EH (cell line): Measurements from ENCODE around the gene LSM14A.
"Not testable (repeated sequence)": the region's sequence is repeated elsewhere in the genome, so short reads cannot be mapped to it uniquely, and the experiment has no call there.

Experiments
- DNase-seq: peaks from one replicate; pipeline ENCODE4 v3.0.0-alpha.2; 2015; ENCODE audit warnings: low read depth

LSM14A gene

DNA sequence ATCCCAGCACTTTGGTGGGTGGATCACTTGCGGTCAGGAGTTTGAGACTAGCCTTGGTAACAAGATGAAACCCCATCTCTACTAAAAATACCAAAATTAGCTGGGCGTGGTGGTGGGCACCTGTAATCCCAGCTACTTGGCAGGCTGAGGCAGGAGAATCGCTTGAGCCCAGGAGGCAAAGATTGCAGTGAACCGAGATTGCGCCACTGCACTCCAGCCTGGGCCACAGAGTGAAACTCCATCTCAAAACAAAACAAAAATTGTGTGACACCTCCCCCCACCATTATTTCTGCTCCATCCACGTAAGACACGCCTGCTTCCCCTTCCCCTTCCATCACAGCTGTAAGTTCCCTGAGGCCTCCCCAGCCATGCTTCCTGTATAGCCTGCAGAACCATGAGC is 13.3 kb upstream of the LSM14A start:
- not testable (repeated sequence) for DNase-seq

DNA sequence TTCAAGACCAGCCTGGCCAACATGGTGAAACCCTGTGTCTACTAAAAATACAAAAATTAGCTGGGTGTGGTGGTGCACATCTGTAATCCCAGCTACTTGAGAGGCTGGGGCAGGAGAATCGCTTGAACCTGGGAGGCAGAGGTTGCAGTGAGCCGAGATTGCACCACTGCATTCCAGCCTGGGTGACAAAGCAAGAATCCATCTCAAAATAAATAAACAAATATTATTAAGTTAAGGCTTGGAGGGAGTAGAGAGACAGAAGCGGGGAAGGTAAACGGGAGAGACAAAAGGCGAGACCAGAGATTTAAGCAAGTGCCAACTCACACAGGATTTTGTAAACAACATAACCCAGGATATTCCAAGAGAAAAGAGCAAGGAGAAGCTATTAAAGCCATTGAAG is 12.8 kb upstream of the LSM14A start:
- peak; percentile 29 for DNase-seq

DNA sequence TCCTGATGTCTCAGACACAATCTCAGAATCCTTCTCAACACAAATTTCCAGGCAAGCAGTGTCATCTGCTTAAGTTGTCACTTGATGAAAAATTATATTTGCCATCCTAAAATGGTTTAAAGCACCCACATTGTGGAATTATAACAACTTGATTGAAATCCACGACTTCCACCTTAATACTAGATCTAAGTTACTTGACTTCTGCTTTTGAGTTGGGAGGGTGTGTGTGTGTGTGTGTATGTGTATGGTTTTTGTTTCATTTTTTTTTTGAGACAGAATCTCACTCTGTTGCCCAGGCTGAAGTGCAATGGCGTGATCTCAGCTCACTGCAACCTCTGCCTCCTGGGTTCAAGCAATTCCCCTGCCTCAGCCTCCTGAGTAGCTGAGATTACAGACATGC is 10.4 kb upstream of the LSM14A start:
- not testable (repeated sequence) for DNase-seq

DNA sequence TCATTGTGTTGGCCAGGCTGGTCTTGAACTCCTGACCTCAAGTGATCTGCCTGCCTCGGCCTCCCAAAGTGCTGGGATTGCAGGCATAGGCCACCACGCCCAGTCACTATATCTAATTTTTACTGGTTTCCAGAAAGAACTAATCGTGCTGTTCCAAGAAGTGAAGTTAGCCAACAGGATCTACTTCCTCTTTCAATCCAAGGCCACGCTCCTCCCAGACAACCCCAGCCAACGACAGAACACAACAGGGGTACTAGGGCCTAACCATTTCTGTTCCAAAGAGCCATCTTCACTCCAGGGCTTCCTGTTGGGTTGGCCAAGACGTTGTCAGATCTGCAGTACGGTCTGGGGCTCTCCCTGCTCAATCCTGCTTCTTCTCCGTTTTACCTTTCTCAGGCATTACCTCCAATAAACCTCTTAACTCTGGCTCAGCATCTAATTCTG is 7.0 kb upstream of the LSM14A start:
- DNase-seq = no peak

DNA sequence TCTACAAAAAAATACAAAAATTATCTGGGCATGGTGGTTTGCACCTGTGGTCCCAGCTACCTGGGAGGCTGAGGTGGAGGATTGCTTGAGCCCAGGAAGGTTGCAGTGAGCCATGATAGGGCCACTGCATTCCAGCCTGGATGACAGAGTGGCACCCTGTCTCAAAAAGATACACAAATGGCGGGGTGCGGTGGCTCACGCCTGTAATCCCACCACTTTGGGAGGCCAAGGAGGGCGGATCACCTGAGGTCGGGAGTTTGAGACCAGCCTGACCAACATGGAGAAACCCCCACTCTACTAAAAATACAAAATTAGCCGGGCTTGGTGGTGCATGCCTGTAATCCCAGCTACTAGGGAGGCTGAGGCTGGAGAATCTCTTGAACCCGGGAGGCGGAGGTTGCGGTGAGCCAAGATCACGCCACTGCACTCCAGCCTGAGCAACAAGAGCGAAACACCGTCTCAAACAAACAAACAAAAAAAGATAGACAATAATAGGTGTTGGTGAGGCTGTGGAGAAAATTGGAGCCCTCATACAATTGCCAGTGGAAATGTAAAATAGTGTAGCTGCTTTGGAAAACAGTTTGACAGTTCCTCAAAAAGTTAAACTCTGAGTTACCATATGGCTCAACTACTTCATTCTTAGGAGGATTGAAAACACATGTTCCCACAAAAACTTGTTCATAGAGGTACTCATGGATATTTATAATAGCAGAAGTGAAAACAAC is 2.7 kb upstream of the LSM14A start:
- not testable (repeated sequence) for DNase-seq

DNA sequence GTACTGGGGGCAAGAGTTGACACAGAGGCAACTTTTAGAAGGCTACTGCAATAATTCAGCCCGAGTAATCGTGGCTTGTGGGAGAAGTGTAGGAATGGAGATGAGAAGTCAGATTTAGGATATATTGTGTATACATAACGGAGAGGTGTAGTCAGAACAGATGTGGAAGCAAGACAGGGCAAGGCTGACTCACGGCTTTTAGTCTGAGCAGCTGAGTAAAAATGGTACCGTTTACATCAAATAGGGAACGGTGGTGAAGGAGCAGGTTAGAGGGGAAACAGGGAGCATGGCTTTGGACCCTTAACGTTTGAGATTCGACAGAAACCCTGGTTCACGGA is 796 bp upstream of the LSM14A start:
- peak; percentile 81 for DNase-seq

DNA sequence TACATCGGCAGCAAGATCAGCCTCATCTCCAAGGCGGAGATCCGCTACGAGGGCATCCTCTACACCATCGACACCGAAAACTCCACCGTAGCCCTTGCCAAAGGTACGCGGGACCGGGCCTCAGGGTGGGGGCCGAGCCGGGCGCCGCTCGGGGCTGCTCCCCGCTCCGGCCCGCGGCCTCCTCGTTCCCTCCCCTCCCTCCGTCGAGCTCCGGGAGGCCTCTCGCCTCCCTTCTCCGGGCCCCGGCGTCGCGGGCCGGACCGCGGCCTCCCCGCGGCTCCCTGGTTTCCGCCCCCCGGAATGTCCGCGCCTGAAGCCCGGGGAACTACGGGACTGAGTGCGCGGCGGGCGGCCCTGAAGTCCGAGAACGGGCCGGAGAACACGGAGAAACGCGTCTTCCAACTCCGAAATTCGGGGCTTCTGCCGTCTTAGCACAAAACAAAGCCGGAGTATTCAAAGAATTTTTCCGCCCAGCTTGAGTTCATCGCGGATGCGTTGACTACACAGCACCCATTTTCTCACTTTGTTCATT is 423 bp downstream of the LSM14A start:
- DNase-seq = no peak

DNA sequence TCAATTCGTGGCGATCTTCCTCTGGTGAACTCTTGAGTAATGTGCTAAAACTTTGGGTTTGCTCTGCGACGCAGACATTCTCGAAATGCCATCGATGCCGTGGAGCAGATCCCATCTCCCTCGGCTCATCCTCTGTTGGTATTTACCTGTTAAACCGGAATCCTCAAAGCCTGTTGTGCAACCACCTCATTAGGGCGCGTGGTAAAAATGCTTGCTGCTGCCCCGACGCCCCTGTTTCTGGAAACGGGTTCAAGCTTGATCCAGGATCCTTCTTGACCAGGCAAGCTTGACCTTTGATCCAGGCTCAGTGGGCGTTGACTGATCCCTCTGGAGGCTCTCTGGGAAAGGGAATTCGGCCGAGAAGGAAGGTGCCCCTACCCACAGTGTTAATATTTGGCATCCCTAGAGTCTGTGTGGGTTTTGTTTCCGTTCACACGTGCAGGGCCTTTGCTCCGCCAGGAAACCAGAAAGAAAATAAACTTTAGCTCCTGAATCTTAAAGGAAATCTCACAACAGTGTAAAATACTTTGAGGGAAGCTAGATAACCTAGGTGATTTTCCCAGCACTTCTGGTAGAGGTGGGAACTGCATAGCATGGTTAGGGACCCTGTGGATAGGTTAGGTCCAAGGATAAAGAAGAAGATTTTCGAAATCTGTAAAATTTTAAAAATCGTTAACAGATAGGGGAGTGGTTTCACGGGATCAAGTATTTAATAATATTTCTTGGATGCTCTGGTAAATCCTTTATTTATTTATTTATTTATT is 1.1 kb downstream of the LSM14A start:
- peak; percentile 80 for DNase-seq

DNA sequence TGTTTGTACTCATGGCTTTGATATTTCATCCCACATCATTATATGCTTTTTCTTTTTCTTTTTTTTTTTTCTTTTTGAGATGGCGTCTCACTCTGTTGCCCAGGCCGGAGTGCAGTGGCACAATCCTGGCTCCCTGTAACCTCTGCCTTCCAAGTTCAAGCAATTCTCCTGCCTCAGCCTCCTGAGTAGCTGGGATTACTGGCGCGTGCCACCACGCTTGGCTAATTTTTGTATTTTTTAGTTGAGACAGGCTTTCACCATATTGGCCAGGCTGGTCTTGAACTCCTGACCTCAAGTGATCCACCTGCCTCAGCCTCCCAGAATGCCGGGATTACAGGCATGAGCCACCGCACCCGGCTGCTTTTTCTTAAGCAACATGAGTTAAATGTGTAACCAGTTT is 2.9 kb downstream of the LSM14A start:
- DNase-seq = not testable (repeated sequence)

DNA sequence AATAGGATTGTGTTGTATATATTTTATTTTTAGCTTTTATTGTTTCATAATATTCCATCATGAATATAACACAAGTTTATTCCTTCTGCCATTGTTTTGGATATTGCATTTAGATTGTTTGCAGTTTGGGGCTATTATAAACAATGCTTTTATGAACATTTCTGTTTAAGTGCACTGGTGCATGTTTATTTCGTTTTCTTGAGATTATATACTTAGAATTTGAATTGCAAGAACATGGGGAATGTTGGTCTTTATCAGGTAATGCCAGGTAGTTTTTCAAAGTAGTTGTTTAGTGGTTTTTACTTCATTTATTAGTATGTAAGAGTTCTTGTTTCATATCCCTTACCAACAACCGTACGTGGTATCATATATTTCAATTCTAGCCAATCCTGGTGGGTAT is 4.3 kb downstream of the LSM14A start:
- no peak for DNase-seq

DNA sequence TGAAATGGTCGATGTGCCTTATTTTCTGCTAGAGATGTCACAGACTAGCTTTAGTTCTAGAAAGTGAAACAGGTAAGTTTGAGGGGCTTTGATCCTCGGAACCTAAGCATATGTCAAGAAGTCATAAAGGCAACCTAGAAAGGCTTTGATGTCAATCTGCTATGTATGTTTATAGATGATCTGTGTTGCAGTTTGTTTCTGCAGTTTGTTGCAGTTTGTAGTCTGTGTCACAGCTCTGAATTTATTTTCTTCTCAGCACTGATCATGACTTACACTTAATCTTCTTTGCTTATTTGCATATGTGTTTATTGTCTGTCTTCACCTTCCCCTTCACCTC is 5.9 kb downstream of the LSM14A start:
- no peak for DNase-seq

DNA sequence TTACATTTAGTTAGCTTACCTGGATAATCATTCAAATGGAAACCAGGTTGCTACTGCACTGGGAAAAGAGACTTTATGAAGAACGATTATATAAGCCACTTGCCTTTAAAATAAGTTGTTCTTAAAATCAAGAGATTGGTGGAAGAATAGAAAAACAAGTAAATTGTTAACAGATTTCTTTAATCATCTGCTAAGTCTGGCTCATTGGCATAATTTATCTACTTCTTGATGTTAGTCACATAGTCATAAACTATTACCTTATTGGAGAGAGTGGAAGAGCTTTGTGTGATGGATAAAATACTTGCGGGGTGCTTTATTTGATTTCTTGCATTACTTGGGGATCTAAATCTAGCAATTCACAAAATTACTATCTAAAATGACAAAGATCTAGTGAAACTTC is 6.8 kb downstream of the LSM14A start:
- no peak for DNase-seq

DNA sequence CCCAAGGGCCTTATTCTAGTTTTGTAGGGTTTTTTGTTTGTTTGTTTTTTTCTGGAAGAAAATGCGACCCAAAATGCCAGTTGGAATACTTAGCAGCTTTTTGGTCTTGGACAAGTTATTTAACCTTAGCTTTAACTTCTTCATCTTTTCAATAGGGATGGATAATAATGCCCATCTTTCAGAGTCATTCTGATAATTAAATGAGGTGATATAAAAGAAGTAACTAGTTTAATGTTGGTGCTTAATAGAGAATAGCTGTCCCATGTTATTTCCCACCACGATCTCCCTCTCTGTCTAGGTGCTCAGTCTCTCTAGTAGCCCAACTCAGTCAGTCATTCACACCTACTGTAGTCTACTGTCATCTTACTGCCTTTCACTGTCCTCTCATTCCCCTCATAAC is 8.0 kb downstream of the LSM14A start:
- DNase-seq = no peak

DNA sequence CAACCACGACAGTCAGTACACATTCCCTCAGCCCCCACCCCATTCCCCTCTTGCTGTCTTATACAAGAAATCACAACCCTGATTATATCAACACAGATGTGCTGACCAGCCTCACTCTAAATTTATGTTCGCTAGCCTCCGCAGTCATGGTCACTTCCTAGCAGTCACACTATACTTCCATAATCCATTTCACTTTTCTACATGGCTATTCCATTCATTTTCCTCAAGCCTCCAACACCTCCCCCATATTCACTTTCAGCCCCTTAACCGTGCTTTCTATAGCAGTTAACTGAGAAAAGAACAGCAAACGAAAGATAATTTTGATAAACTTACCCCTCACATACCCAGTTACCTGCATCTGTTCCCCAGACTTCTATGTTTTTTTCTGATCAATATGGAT is 8.4 kb downstream of the LSM14A start:
- DNase-seq = no peak

DNA sequence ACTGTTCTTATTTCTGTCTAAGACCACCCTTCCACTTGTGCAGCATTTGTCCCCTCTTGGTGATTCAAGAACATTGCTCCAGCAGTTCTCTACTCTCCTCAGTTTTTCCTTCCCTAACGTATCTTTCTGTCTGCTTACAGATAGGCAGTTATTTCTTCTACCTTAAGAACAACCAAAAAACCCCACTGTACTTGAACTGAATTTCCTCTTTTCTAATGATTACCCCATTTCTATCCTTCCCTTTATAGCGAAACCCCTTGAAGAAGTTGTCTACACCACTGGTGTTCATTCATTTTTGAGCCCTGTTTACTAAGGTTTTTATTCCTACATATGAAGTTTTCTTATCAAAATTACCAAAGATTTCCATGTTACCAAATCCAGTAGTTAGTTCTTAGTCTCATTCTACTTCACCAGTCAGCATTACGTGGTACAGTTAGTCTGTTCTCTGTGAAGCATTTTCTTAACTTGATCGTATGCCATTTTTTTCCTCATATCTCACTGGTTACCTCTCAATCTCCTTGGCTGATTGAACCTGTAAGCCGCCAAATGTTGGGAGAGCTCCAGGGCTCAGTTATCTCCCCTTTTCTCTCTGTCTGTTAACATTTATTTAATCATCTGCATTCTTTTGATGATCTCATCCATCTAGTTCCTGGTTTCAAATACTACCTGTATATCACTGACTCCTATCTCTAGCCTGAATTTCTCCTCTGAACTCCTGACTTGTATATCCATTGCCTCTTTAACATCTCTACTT is 9.0 kb downstream of the LSM14A start:
- DNase-seq = no peak

DNA sequence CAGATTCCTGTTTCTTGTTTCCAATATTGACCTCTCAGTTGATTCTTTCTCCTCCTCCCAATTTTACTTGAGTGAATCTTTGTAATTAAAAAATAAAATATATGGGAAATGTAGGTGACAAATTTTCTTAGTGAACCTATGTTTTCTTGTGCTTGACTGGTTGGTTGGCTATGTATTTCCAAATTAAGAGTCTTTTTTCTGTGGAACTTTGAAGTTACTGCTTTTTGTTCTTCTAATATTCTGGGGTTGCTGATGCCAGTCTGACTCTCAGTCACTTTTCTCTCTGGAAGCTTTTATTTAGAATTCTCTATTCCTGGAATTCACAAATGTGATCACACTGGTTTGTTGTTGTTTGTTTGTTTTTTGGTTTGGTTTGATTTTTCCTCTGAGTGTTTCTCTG is 9.8 kb downstream of the LSM14A start:
- no peak for DNase-seq

DNA sequence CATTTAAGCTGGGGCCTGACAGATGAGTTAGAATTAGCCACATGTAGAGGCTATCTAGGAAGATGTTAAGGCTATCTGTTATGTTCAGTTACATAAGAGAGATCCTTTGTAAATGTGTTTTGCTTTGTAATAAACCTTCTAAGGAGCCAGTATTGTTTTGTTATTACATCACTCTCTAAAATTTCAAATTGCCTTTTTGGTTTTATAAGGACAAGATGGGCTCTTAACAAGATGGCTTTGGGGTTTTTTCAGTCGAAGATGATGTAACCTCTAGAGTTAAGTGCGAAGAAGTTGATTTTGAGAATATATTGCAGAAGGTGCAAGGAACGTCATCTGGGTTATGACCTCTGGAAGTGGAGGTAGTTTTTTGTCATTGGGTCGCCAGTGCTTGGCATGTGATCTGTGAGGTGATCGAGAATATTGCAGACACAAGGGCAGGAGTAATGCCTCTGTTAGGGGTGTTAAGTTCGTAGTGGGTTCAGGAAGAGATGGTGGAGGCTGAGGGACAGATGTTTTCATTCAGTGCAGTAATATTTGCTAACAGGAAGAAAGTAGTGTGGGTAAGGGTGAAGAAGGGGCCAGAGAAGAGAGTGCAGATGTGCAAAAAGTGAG is 12.7 kb downstream of the LSM14A start:
- DNase-seq = peak; percentile 45

DNA sequence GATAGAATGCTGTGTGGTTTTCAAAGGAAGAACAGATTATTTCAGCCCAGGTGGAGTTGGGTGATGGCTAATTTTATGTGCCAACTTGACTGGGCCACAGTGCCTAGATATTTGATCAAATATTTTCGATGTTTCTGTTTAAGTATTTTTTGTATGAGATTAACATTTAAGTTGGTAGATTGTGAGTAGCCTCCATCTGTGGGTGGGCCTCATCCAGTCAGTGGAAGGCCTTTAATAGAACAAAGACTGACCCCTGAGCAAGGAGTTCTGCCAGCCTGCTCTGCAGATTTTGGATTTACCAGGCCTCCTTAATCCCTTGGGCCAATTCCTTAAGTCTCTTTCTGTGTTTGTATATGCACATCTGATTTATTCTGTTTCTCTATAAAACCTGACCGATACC is 13.9 kb downstream of the LSM14A start:
- no peak for DNase-seq

DNA sequence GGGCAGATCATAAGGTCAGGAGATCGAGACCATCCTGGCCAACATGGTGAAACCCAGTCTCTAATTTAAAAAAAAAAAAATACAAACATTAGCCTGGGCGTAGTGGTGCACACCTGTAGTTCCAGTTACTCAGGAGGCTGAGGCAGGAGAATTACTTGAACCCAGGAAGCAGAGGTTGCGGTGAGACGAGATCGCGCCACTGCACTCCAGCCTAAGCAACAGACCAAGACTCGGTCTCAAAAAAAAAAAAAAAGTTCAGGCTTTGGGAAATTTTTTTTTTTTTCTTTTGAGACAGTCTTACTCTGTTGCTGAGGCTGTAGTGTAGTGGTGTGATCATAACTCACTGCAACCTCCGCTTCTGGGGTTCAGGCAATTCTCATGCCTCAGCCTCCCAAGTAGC is 14.7 kb downstream of the LSM14A start:
- no peak for DNase-seq

DNA sequence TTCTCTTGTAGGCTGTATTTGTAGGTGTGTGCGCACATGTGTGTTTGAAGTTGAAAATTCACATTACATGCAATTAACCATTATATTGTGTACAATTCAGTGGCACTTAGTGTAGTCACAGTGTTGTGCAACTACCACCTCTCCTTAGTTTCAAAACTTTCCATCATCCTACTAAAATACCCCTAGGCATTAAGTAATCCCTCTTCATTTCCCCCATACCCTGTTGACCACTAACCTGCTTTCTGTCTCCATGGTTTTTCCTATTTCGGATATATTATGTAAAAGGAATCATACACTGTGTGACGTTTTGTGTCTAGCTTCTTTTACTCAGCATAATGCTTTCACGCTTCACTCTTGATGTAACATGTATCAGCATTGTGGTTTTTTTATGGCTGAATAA is 16.1 kb downstream of the LSM14A start:
- DNase-seq = no peak

DNA sequence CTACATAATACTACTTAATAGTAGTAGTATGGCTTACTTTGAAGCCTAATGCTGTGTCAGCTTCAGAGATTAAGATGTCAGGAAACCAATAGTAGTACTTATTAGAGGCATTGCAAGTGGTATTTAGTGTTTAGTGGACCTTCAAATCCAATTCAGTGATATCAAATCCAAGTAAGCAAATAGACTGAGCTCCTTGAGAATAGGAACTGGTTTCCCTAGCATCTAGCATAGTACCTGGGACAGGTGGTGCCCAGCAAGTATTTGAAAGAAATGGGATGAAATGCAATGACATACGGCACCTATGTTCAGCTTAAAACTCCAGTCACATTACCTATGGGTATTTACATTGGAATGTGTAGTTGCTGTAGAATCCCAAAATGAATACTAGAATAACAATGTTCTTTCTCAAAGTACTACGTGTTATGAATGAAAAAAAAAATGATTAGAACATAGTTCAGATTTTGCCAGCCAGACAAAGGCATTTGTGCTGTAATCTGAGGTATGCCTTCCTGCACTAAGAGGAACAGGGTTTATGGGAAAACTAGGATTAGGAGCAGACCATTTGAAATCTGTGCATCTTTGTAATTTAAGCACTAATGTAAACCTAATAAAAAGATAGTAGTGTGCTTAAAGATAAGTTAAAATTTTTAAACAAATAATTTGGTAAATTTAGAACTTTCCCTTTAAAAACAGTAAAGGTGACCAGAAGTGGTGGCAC is 17.1 kb downstream of the LSM14A start:
- DNase-seq = peak; percentile 6

DNA sequence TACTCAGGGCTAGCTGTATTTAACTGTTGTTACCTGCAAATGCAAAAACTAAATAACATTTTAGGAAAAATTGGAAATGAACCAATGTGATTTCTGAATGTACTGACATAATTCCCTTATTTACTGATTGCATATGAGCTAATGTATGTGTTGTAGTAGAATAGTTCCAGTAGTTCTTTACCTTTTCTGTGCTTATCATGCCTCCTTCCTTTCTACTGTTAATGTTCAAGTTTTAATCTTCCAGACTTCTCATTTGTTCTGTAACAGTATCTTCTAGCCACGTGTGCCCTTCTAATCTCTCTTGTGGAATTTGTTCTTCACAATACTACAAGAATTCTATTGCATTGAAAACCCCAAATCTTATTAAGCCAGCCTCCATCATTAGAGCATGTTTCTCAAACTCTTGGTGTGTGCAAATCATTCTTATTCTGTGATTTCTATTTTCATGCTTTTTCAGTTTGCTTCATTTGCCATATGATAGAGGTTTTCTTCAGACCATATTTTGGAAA is 17.7 kb downstream of the LSM14A start:
- DNase-seq = no peak
